LoVo (cell line): ENCODE measurements around the gene BZW2.
A peak's percentile ranks its signal among the peaks of the same experiment; 100 is the strongest.
"Not testable (repeated sequence)": the region's sequence is repeated elsewhere in the genome, so short reads cannot be mapped to it uniquely, and the experiment has no call there.

Experiments used
- DNase-seq: peaks from one replicate; pipeline ENCODE4 v3.0.0-alpha.2; 2016; ENCODE audit warnings: low spot score

The BZW2 gene

GRCh38 chr7:16646472-16647072 is 591 bp downstream of the BZW2 start:
- peak; percentile 33 for DNase-seq

- DNase-seq = no peak
Measured at GRCh38 chr7:16647435-16647960, 1.5 kb downstream of the BZW2 start.

GRCh38 chr7:16648551-16648950 is 2.6 kb downstream of the BZW2 start:
- DNase-seq = no peak

GRCh38 chr7:16649196-16649595 is 3.2 kb downstream of the BZW2 start:
- no peak for DNase-seq

GRCh38 chr7:16650266-16650665 is 4.3 kb downstream of the BZW2 start:
- DNase-seq = no peak

- no peak for DNase-seq
Measured at GRCh38 chr7:16651396-16652239, 5.6 kb downstream of the BZW2 start.

GRCh38 chr7:16652240-16652583 is 6.2 kb downstream of the BZW2 start:
- DNase-seq = no peak

GRCh38 chr7:16652888-16653287 is 6.9 kb downstream of the BZW2 start:
- DNase-seq = peak; percentile 19

- DNase-seq = no peak
Measured at GRCh38 chr7:16655394-16655793, 9.4 kb downstream of the BZW2 start.

- no peak for DNase-seq
Measured at GRCh38 chr7:16656141-16656540, 10.2 kb downstream of the BZW2 start.

GRCh38 chr7:16657656-16658279 is 11.8 kb downstream of the BZW2 start:
- DNase-seq = peak; percentile 26

GRCh38 chr7:16659854-16660497 is 14.0 kb downstream of the BZW2 start:
- DNase-seq = not testable (repeated sequence)

- peak; percentile 82 for DNase-seq
Measured at GRCh38 chr7:16660702-16661464, 14.9 kb downstream of the BZW2 start.

- DNase-seq = no peak
Measured at GRCh38 chr7:16661924-16662323, 15.9 kb downstream of the BZW2 start.

GRCh38 chr7:16667355-16667754 is 21.4 kb downstream of the BZW2 start:
- DNase-seq = no peak

- DNase-seq = peak; percentile 63
Measured at GRCh38 chr7:16668049-16668858, 22.3 kb downstream of the BZW2 start.

GRCh38 chr7:16668978-16669377 is 23.0 kb downstream of the BZW2 start:
- DNase-seq = no peak

GRCh38 chr7:16669581-16669980 is 23.6 kb downstream of the BZW2 start:
- no peak for DNase-seq

GRCh38 chr7:16670021-16670420 is 24.0 kb downstream of the BZW2 start:
- DNase-seq = no peak

GRCh38 chr7:16670731-16671344 is 24.9 kb downstream of the BZW2 start:
- no peak for DNase-seq
